Inflammatory macrophage (primary cell): Measurements from ENCODE around the gene SAMMSON.
A peak's percentile ranks its signal among the peaks of the same experiment; 100 is the strongest.

Experiments used
- DNase-seq, 2 donors: peaks; one replicate each; pipeline ENCODE4 v3.0.0-alpha.2; 2020 to 2022
- total RNA-seq, 18 experiments: gene quantifications; one replicate each; lab custom pipeline; 2026; ENCODE audit warnings: mixed read lengths in 6 of 18, inconsistent platforms in 2 of 18; lab: John Stamatoyannopoulos, UW

SAMMSON gene
- 0 to 0.39 (median 0.12) reads per million in 18 experiments for total RNA-seq

- DNase-seq, result no peak
Observed at GRCh38 chr3:69999140-70000027, at the start of gene SAMMSON. Gene SAMMSON (plus strand): TSS chr3:69999733.

- DNase-seq, result no peak
Observed at GRCh38 chr3:69951616-69952015, 47.9 kb upstream of the SAMMSON start.

- no peak for DNase-seq
Observed at GRCh38 chr3:69959581-69959980, 40.0 kb upstream of the SAMMSON start.

- DNase-seq, result no peak
Observed at GRCh38 chr3:69961706-69962439, 37.7 kb upstream of the SAMMSON start.

GRCh38 chr3:69963643-69964042 lies 35.9 kb upstream of the SAMMSON start:
- no peak for DNase-seq

- no peak for DNase-seq
Observed at GRCh38 chr3:69967156-69967555, 32.4 kb upstream of the SAMMSON start.

GRCh38 chr3:69970827-69971226 lies 28.7 kb upstream of the SAMMSON start:
- DNase-seq, result peak; percentile 68 to 69

GRCh38 chr3:69972672-69973071 lies 26.9 kb upstream of the SAMMSON start:
- DNase-seq, result no peak

- DNase-seq, result no peak
Observed at GRCh38 chr3:69976021-69976420, 23.5 kb upstream of the SAMMSON start.

- peak; percentile 63 to 65 for DNase-seq
Observed at GRCh38 chr3:69983546-69984265, 15.8 kb upstream of the SAMMSON start.

GRCh38 chr3:69985266-69985665 lies 14.3 kb upstream of the SAMMSON start:
- no peak for DNase-seq

GRCh38 chr3:69986419-69986818 lies 13.1 kb upstream of the SAMMSON start:
- no peak for DNase-seq

GRCh38 chr3:69987833-69988232 lies 11.7 kb upstream of the SAMMSON start:
- DNase-seq, result no peak

GRCh38 chr3:69993757-69994156 lies 5.8 kb upstream of the SAMMSON start:
- DNase-seq, result no peak

- DNase-seq, result peak; percentile 73 to 84
Observed at GRCh38 chr3:69994919-69995318, 4.6 kb upstream of the SAMMSON start.

- no peak for DNase-seq
Observed at GRCh38 chr3:69997631-69998307, 1.8 kb upstream of the SAMMSON start.

- no peak for DNase-seq
Observed at GRCh38 chr3:69998759-69999139, 784 bp upstream of the SAMMSON start.

- DNase-seq, result no peak
Observed at GRCh38 chr3:70000028-70000410, 486 bp downstream of the SAMMSON start.

- DNase-seq, result no peak
Observed at GRCh38 chr3:70000563-70001081, 1.1 kb downstream of the SAMMSON start.

- DNase-seq, result no peak
Observed at GRCh38 chr3:70003119-70003518, 3.6 kb downstream of the SAMMSON start.

- DNase-seq, result peak; percentile 9 to 69
Observed at GRCh38 chr3:70006089-70006488, 6.6 kb downstream of the SAMMSON start.

GRCh38 chr3:70010346-70010745 lies 10.8 kb downstream of the SAMMSON start:
- peak; percentile 71 to 81 for DNase-seq
